GF-D8 (cell line): ENCODE data around the gene CERS3.

Source experiments
- DNase-seq: peaks from one replicate; lab custom pipeline; 2025; lab: John Stamatoyannopoulos, UW

The CERS3 gene

GRCh38 chr15:100529556-100529955, 806 bp upstream of the CERS3 start:
- no peak for DNase-seq

DNA sequence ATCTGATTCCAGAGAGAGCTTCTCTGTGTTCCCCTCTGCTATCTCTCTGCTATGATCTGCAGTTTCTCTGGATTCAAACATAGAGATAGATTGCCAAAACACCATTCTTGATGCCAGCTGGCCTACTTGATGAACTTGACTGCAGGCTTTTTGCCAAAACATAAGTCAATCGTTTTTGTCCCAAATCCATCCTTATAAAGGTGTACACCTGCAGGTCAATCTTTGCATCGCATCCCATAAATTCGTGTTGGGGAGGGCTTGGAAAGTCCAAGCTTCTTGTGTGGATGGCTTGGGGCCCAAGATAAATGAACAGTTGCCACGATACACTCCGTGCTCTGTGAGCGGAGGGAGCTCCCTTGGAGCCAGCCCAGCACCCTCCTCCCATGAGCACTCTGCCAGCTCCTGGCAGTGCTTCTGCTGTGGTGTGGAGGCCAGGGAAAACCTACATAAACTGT, 2.7 kb downstream of the CERS3 start:
- DNase-seq, result no peak

DNA sequence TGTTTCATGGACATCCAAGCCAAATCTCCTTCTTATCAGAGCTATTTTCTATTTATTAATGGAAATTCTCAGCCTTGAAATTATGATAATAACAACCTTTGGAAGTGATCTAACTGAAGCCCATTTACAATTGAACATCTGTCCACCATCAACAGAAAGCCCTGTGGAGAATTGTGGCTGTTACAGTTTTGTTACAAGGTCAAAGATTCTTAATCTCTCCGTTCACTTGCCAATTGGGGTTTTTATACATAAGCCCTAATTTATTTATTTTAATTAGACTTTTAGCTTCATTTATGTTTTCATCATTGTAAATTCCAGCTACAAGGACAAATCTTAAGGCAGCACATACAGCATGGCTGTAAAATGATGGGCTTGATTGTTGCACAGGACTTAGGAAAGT, 3.3 kb downstream of the CERS3 start:
- no peak for DNase-seq

DNA sequence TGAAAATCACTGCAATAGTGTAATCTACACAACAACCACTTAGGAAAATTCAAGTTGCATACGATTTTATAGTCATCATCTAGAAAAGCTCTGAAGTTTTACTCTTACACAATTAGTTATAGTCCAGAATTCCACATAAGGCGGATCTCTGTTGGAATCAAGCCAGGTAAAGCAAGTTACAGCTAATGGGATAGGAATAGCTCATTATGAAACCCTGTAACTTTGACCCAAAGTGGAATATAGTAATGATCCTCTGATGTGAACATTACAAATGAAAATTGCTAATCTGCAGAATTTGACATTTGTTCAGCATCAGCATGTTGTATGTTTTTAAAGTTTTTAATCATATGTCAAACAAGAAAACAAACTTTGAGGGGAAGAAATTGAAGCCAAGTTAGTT, 4.4 kb downstream of the CERS3 start:
- DNase-seq, result no peak

DNA sequence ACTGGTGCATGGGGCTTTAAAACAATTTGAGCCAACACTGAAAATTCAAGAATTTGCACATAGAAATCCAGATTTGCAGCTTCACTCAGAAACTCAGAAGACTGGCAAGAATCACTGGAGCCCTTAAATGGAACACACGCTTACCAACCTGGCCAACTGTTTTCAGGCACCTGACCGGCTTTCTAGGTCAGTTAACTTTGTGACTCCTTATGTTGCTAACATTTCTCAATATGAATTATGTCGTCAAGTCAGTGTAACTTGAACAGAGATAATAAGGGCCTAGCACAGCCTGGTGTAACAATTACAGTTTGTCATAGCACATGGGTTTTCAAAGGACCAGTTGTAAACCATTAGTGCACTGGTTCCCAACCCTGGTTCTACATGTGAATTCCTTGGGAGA, 6.8 kb downstream of the CERS3 start:
- DNase-seq, result no peak

GRCh38 chr15:100520132-100520921, 8.4 kb downstream of the CERS3 start:
- DNase-seq, result peak; percentile 89

DNA sequence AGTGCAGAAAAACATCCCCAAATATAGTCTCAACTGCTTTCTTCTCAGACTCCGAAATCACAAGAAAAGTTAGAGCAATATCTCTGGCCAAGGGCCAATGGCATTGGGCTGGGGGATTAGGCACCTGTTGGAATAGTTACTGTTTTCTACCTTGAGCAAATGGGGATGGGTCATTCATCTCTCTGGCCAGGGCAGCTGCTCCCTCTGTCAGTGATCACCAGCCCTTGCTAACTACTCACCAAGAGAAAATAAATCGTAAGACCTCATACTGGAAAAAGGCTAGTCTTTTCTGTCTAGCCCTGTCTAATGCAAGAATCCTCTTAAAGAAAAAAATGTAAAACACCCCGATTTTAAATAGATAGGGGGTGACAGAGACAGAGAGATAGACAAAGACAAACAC, 10.9 kb downstream of the CERS3 start:
- DNase-seq, result no peak

GRCh38 chr15:100516643-100517512, 11.9 kb downstream of the CERS3 start:
- DNase-seq, result no peak

- DNase-seq, result no peak
These were observed 13.0 kb downstream of the CERS3 start for GRCh38 chr15:100515758-100516157.

- no peak for DNase-seq
These were observed 20.0 kb downstream of the CERS3 start for GRCh38 chr15:100508641-100509300.

DNA sequence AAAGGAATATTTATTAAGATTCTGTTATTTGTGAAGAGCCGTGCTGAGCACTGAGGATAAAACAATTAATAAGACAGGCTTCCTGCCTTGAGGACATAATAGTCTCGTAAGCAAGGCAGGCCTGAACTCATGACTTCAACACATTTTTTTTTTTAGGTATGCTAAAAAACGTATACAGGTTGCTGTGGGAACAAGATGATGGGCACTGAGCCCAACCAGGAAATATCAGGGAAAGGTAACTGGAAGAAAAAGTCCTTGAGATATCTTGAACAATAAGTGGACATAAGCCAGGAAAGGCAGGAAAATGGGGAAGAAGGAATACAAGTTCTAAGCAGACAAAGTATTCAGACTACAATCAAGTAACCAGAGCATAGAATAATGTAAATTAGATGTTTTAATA, 26.1 kb downstream of the CERS3 start:
- no peak for DNase-seq

GRCh38 chr15:100501117-100501516, 27.6 kb downstream of the CERS3 start:
- DNase-seq, result no peak

DNA sequence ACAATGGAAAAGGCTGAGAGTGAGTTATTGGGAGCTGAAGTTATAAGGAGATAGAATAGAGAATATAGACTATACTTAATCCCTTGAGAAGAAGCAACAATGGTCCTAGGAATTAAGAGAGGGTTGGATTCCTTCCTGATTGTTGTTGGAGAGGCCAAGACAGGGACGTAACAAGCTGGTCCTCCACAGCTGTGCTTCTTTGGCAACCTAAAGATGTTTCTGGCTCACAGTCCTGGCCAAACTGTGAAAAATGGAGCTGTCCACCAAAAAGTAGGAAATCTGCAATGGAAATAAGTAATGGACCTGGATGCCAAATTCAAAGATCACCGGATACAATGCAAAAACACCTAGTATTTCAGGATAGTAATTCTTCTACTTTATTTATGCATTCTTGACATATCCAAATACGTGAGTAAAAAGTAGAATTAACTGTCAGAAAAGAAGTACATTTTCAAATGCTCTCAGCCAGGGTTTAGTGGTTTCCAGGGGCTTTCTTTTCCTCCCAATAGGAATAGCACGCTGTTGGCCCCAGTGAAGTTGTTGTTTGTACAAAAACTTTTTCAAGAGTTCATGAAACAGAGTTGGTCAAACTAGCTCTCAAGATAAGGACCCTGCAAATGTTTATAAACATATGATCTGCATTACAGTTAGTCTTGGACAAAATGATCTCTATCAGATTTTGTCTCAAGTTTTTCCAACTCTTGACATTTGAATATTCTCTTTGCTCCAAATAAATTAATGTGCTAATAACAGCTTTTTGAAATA, 28.3 kb downstream of the CERS3 start:
- no peak for DNase-seq

DNA sequence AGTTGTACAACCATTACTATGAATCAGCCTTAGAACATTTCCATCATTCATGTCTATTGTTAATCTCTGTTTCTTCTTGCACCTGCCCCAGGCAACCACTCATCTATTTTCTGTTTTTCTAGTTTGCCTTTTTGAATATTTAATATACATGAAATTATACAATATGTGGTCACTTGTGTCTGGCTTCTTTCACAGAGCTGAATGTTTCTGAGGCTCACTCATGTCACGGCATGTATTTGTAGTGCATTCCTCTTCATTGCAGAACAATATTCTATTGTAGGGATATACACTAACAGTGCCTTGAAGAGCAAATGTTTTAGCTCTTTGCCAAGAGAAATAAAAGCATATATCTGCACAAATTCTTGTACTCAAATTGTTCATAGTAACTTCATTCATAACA, 32.9 kb downstream of the CERS3 start:
- DNase-seq, result no peak

- DNase-seq, result no peak
These were observed 35.5 kb downstream of the CERS3 start for GRCh38 chr15:100493213-100493612.

- no peak for DNase-seq
These were observed 44.3 kb downstream of the CERS3 start for GRCh38 chr15:100484443-100484842.

- no peak for DNase-seq
These were observed 45.4 kb downstream of the CERS3 start for GRCh38 chr15:100483370-100483769.

GRCh38 chr15:100476805-100477204, 51.9 kb downstream of the CERS3 start:
- no peak for DNase-seq

- no peak for DNase-seq
These were observed 56.0 kb downstream of the CERS3 start for GRCh38 chr15:100472736-100473135.

- no peak for DNase-seq
These were observed 56.8 kb downstream of the CERS3 start for GRCh38 chr15:100471933-100472332.

DNA sequence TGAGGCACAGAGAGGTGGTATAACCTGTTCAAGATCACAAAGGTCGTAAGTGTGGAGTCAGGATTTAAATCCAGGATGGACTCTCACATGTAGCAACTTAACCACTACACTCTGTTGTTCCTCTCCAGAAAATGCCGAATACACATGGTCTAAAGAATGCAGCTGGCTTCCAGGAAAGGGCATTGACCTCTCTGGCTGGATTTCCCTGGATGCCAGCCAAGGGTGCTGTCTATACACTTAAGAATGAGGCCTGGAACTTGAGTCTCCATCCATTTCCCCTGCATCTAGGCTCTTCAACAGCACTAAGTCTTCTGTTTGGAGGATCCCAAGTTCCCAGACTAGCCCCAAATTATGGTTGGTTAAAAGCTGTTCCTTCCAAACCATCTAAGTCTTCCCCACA, 60.5 kb downstream of the CERS3 start:
- DNase-seq, result no peak

GRCh38 chr15:100466073-100466472, 62.7 kb downstream of the CERS3 start:
- DNase-seq, result no peak
